Measurements from ENCODE around the gene EHMT1. TPM values are rescaled to one million over a fixed set of nuclear protein-coding genes. Genes with fewer than 3 reads are reported as not detected.

EHMT1 gene
- total and polyA plus RNA-seq, 2 of the 13 experiments (the other 11 are each of a cell fraction or from before 2014, with no cell fraction given): 23.0 to 27.1 TPM

DNA sequence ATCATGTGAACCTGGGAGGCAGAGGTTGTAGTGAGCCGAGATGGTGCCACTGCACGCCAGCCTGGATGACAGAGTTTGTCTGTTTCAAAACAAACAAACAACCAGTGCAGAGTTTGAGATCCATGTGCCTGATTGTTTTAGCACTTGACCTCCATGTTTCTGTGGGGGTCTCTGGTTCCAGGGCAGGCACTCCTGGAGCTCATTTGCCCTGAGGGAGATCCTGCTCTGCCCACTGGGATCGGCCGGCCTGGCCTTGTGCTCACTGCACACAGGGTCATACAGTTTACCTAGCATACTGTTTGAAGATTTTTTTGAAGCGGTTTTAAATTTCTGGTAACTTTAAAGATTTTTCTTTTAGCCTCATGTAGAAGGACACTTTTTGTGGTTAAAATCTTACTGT is 78.4 kb downstream of the EHMT1 start:
- ATAC-seq (no peak), FAIRE-seq (no peak), DNase-seq (ENCODE audit: low spot score) (no peak)
- Histone ChIP-seq H3K9ac (ENCODE audit: insufficient read depth, low read depth, low read length) (no peak overlapping the region), H3K9me3 (ENCODE audit: low read length) (peaks cover 2% of the 10 kb centered on the region), H4K20me1 (ENCODE audit: insufficient read depth, low read length) (peaks cover 7% of the 10 kb centered on the region), H3K27ac (ENCODE audit: extremely low read length, insufficient read depth, low read length) (no peak overlapping the region), H3K36me3 (replicated peaks in 1 of 2; ENCODE audit: control insufficient read depth in 1 of 2, insufficient read depth in 2 of 2, low read length in 2 of 2) (no peaks in the 10 kb centered on the region), H3K4me1 (ENCODE audit: insufficient read depth, low read length) (peaks cover 54% of the 10 kb centered on the region), H2AFZ (ENCODE audit: low read length) (no peak overlapping the region), H3K4me2 (ENCODE audit: low read depth, low read length) (no peak overlapping the region), H3K4me3 (replicated peaks in 1 of 3; ENCODE audit: insufficient read depth in 1 of 3, low read depth in 2 of 3, low read length in 3 of 3) (no peak overlapping the region), H3K79me2 (ENCODE audit: insufficient read depth, low read length) (peaks cover 66% of the 10 kb centered on the region), H3K27me3 (ENCODE audit: control insufficient read depth in 1 of 2, insufficient read depth in 2 of 2, low read length in 2 of 2) (no peaks in the 10 kb centered on the region)
- 81% methylated on average over 5 of the region's 5 CpGs for WGBS (ENCODE audit: low lambda C conversion rate)
- BruUV-seq (replicated peaks): no TSS peak
- TF ChIP-seq HNRNPK (IDR thresholded peaks at IDR 0.05; ENCODE audit: low read depth, low read length, poor library complexity, severe bottlenecking) (no peak), LCORL (IDR thresholded peaks at IDR 0.05) (no peak), LCORL (CRISPR knock-in tag; IDR thresholded peaks at IDR 0.05) (no peak), THAP11 (CRISPR knock-in tag; IDR thresholded peaks at IDR 0.05) (no peak), BHLHE40 (IDR thresholded peaks at IDR 0.05; ENCODE audit: low read length) (no peak), ZNF333 (CRISPR knock-in tag; IDR thresholded peaks at IDR 0.05; ENCODE audit: borderline replicate concordance) (no peak), FOXK1 (CRISPR knock-in tag; IDR thresholded peaks at IDR 0.05; ENCODE audit: borderline replicate concordance, low read depth) (no peak), TOPORS (CRISPR knock-in tag; IDR thresholded peaks at IDR 0.05) (no peak), ZNF775 (CRISPR knock-in tag; IDR thresholded peaks at IDR 0.05; ENCODE audit: borderline replicate concordance) (no peak), GABPB1 (CRISPR knock-in tag; IDR thresholded peaks at IDR 0.05) (no peak), THAP7 (CRISPR knock-in tag; IDR thresholded peaks at IDR 0.05) (no peak), ZSCAN21 (CRISPR knock-in tag; IDR thresholded peaks at IDR 0.05; ENCODE audit: borderline replicate concordance) (no peak), NBN (conservative IDR thresholded peaks at IDR 0.05) (no peak), DRAP1 (CRISPR knock-in tag; IDR thresholded peaks at IDR 0.05) (no peak), SCMH1 (CRISPR knock-in tag; IDR thresholded peaks at IDR 0.05; ENCODE audit: borderline replicate concordance) (no peak), ZNF296 (CRISPR knock-in tag; conservative IDR thresholded peaks at IDR 0.05) (no peak), ZNF674 (CRISPR knock-in tag; IDR thresholded peaks at IDR 0.05; ENCODE audit: low read depth) (no peak), ASH2L (IDR thresholded peaks at IDR 0.05; ENCODE audit: insufficient read length, low read depth, low read length) (no peak), KLF11 (CRISPR knock-in tag; IDR thresholded peaks at IDR 0.05) (no peak), BRCA1 (CRISPR knock-in tag; IDR thresholded peaks at IDR 0.05) (no peak)
- TF ChIP-seq, protein P1, sequence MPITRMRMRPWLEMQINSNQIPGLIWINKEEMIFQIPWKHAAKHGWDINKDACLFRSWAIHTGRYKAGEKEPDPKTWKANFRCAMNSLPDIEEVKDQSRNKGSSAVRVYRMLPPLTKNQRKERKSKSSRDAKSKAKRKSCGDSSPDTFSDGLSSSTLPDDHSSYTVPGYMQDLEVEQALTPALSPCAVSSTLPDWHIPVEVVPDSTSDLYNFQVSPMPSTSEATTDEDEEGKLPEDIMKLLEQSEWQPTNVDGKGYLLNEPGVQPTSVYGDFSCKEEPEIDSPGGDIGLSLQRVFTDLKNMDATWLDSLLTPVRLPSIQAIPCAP (CRISPR knock-in tag; IDR thresholded peaks at IDR 0.05; ENCODE audit: low read depth): no peak
- CTCF ChIA-PET (ENCODE audit: low intra/inter-chr PET ratio, low total read pairs): no interaction called here
- in situ Hi-C loops (cut with HindIII; ENCODE audit: extremely low pct_ligation_motif_present, low pct_unique_long_range_greater_than_20kb): no loop called here
- intact Hi-C loops (cut with micrococcal nuclease; ENCODE audit: unreplicated experiment): no loop called here
- POLR2A ChIA-PET: no interaction called here

All from HepG2 (cell line).